ENCODE data around the gene EBF3.

The EBF3 gene

GRCh38 chr10:129875993-129876726, 87.9 kb downstream of the EBF3 start:
- TF ChIP-seq, protein P1, sequence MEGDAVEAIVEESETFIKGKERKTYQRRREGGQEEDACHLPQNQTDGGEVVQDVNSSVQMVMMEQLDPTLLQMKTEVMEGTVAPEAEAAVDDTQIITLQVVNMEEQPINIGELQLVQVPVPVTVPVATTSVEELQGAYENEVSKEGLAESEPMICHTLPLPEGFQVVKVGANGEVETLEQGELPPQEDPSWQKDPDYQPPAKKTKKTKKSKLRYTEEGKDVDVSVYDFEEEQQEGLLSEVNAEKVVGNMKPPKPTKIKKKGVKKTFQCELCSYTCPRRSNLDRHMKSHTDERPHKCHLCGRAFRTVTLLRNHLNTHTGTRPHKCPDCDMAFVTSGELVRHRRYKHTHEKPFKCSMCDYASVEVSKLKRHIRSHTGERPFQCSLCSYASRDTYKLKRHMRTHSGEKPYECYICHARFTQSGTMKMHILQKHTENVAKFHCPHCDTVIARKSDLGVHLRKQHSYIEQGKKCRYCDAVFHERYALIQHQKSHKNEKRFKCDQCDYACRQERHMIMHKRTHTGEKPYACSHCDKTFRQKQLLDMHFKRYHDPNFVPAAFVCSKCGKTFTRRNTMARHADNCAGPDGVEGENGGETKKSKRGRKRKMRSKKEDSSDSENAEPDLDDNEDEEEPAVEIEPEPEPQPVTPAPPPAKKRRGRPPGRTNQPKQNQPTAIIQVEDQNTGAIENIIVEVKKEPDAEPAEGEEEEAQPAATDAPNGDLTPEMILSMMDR (IDR thresholded peaks at IDR 0.05; ENCODE audit: extremely low read depth, insufficient read depth, missing control alignments) = no peak
- in situ Hi-C loops (cut with MboI; ENCODE audit: low pct_unique_long_range_greater_than_20kb, low sequenced_read_pairs, unreplicated experiment) = no loop called here
- no peak for DNase-seq (ENCODE audit: low spot score)

DNA sequence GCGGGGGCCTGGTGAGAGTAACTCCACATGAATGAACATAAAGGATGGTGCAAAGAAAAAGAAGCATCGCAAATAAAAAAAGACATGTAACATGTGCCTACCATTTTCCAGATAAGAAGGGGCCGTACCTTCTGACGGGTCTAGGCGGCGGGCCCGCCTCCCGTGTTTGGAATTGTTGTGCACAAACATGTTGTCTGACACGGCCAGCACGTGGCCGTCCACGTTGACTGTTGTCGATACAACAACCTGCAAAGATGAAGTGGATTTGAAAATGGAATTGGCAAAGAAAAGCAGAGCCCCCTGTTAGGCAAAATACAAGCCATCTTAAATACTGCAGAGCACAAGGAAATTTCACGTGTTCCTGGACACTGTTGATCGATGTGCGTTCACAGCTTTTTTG, 90.7 kb downstream of the EBF3 start:
- TF ChIP-seq, protein P1 (IDR thresholded peaks at IDR 0.05; ENCODE audit: extremely low read depth, insufficient read depth, missing control alignments) = no peak
- in situ Hi-C loops (cut with MboI; ENCODE audit: low pct_unique_long_range_greater_than_20kb, low sequenced_read_pairs, unreplicated experiment) = no loop called here
- no peak for DNase-seq (ENCODE audit: low spot score)

- in situ Hi-C loops (cut with MboI; ENCODE audit: low pct_unique_long_range_greater_than_20kb, low sequenced_read_pairs, unreplicated experiment) = no loop called here
- DNase-seq (ENCODE audit: low spot score) = no peak
- TF ChIP-seq, protein P1 (IDR thresholded peaks at IDR 0.05; ENCODE audit: extremely low read depth, insufficient read depth, missing control alignments) = no peak
Observed at GRCh38 chr10:129871966-129872365, 92.1 kb downstream of the EBF3 start.

GRCh38 chr10:129870961-129871621, 93.0 kb downstream of the EBF3 start:
- in situ Hi-C loops (cut with MboI; ENCODE audit: low pct_unique_long_range_greater_than_20kb, low sequenced_read_pairs, unreplicated experiment) = no loop called here
- TF ChIP-seq, protein P1 (IDR thresholded peaks at IDR 0.05; ENCODE audit: extremely low read depth, insufficient read depth, missing control alignments) = no peak
- no peak for DNase-seq (ENCODE audit: low spot score)

DNA sequence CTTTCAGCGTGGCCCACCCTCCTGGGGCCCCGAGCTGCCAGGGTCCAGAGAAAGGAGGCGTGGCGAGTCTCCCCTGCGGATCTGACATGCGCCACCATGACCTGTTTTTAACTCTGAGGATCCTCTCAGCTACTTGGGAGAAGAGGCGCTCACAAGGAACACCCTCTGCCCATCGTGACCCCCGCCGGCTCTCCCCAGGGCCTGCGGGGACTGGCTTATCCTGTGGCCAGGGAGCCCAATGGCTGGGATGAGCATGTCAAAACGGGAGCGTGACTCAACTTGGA, 93.7 kb downstream of the EBF3 start:
- no peak for DNase-seq (ENCODE audit: low spot score)
- TF ChIP-seq, protein P1 (IDR thresholded peaks at IDR 0.05; ENCODE audit: extremely low read depth, insufficient read depth, missing control alignments) = no peak
- in situ Hi-C loops (cut with MboI; ENCODE audit: low pct_unique_long_range_greater_than_20kb, low sequenced_read_pairs, unreplicated experiment) = no loop called here

GRCh38 chr10:129869596-129870473, 94.2 kb downstream of the EBF3 start:
- TF ChIP-seq, protein P1 (IDR thresholded peaks at IDR 0.05; ENCODE audit: extremely low read depth, insufficient read depth, missing control alignments) = no peak
- in situ Hi-C loops (cut with MboI; ENCODE audit: low pct_unique_long_range_greater_than_20kb, low sequenced_read_pairs, unreplicated experiment) = no loop called here
- no peak for DNase-seq (ENCODE audit: low spot score)
